NCI-H1930 (cell line): ENCODE results near the gene FXR1.

Experiments used
- DNase-seq, 2 experiments: peaks; one replicate each; lab custom pipeline; 2025; lab: John Stamatoyannopoulos, UW

The FXR1 gene

GRCh38 chr3:181007262-181007661 is 94.8 kb downstream of the FXR1 start:
- DNase-seq = no peak

- DNase-seq = no peak
Observed at GRCh38 chr3:181008796-181009195, 96.3 kb downstream of the FXR1 start.

- no peak for DNase-seq
Observed at GRCh38 chr3:181009225-181009624, 96.8 kb downstream of the FXR1 start.

GRCh38 chr3:181017690-181018089 is 105.2 kb downstream of the FXR1 start:
- DNase-seq = no peak

GRCh38 chr3:181025204-181025603 is 112.7 kb downstream of the FXR1 start:
- no peak for DNase-seq

- no peak for DNase-seq
Observed at GRCh38 chr3:181030948-181031347, 118.5 kb downstream of the FXR1 start.
